GM12892 (cell line): ENCODE results near the gene ZKSCAN5.
A peak's percentile ranks its signal among the peaks of the same experiment; 100 is the strongest.
"Not testable (repeated sequence)": the region's sequence is repeated elsewhere in the genome, so short reads cannot be mapped to it uniquely, and the experiment has no call there.

Experiments used
- DNase-seq: peaks from one replicate; pipeline ENCODE4 v3.0.0; 2011; ENCODE audit not compliant: insufficient read length
- FAIRE-seq: peaks from 2 replicates; lab custom pipeline; 2011; peaks lifted over from hg19 to GRCh38; lab: Jason Lieb, UNC
- POLR2A ChIP-seq: IDR thresholded peaks from 2 replicates; pipeline ENCODE4 v1.6.1; 2011; ENCODE audit warnings: low read depth, low read length, control low read depth
- POLR2AphosphoS5 ChIP-seq: IDR thresholded peaks from 2 replicates; pipeline ENCODE4 v1.6.1; 2011; ENCODE audit warnings: low read depth, low read length, control low read depth
- TAF1 ChIP-seq: IDR thresholded peaks from 2 replicates; pipeline ENCODE4 v1.6.1; 2011; ENCODE audit warnings: low read depth, mild to moderate bottlenecking, control low read depth, low read length, borderline replicate concordance

Gene ZKSCAN5

GRCh38 chr7:99579956-99580777, 75.7 kb downstream of the ZKSCAN5 start:
- TF ChIP-seq POLR2AphosphoS5: no peak
- TF ChIP-seq TAF1: no peak
- no peak for TF ChIP-seq POLR2A
- DNase-seq (no peak), FAIRE-seq (no peak)

DNA sequence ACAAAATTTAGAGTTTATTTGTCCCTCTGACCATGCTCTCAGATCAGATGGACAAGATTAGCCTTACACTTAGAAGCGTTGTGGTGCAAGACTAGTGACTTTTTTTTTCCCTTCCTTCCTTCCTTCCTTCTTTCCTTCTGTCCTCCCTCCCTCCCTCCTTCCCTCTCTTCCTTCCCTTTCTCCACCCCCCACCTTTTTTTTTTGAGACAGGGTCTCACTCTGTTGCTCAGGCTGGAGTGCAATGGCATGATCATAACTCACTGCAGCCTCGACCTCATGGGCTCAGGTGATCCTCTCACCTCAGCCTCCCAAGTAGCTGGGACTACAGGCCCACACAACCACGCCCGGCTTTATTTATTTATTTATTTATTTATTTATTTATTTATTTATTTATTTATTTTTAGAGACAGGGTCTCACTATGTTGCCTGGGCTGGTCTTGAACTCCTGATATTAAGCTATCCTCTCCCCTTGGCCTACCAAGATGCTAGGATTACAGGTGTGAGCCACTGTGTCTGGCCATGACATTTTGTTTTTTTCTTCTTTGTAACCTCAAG, 76.4 kb downstream of the ZKSCAN5 start:
- peak; percentile 27 for FAIRE-seq

More for the DNA sequence above, 76.4 kb downstream of the ZKSCAN5 start:
- not testable (repeated sequence) for DNase-seq
